ENCODE results near the gene DNAL4. TPM values are rescaled to one million over a fixed set of nuclear protein-coding genes. Genes with fewer than 3 reads are reported as not detected.

Gene DNAL4
- total and polyA plus RNA-seq, 11 donors, result 7.9 to 16.4 (median 10.4) TPM

DNA sequence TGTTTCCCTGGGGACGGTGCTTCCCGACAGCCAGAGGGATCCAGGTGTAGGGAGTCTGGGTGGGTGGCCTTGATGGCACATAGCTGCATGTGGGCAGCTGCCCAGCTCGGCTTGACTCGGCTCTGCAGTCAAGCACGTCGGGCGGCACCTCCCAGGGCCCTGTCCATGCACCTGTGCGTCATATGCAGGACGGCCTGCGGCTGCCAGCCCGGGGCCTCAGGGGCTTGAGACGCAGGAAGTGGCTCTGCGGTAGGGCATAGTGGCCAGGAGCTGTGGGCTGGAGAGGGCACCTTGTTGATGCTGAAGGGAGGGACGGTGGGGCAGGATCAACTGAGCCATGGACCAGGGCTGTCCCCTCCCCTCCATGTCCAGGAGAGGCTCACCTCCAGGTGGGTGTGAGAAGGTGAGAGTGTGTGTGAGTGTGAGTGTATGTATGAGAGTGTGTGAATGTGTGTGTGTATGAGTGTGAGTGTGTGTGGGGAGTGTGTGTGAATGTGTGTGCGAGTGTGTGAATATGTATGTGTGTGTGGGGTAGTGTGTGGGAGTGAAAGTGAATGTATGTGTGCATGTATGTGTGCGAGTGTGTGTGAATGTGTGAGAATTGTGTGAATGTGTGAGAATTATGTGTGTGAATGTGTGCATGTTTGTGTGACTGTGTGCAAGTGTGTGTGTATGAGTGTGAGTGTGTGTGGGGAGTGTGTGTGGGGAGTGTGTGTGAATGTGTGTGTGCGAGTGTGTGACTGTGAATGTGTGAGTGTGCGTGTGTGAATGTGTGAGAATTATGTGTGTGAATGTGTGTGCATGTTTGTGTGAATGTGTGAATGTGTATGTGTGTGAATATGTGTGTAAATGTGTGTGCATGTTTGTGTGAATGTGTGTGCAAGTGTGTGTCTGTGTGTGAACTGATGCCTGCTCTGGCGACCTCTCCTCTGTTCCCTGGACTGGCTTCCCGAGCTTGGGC lies 32.5 kb downstream of the DNAL4 start:
- intact Hi-C loops (cut with DNase I), result loop anchor here in 4 of 10 donors (10.0 kb wide), 5 partner anchors 83 to 553 kb away; partner anchors contain the start of genes NPTXR (in 1 of the 4) and RPL3 (in 1 of the 4)

DNA sequence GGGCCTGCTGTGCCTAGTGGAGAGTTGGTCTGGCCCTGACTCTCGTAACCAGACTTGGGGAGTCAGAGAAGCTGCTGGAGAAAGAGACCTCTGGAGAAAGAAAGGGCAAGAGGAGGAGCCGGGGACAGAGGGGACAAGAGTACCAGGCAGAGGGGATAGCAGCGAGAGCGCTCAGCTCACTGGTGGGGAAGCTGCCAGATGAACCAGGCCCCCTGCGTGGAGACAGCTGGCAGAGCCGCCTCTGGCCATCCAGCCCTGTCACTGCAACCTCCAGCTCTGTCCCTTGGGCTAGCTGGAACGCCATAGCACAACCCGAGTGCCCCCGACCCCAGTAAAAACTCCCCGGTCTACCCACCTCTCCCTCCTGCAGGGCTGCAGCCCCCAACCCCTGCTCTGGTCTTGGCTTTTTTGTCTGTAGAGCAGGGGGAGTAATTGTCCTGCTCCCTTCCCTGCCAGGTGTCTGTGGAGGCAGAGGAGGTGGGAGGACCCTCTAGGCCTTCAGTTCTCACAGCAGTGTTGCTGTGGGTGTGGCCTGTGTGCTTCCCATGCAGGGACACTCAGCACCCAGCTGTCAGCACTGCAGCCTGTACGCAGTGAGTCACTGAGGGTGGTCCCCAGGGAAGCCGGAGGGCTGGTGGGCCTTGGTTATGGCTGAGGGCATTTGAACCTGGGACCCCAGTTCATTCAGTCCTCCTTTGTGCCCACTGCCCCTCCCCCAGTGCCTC lies 33.3 kb downstream of the DNAL4 start:
- 81 to 91% (median 83%) methylated on average over 11 to 12 of the region's 12 CpGs for WGBS, 4 donors
- no peak overlapping the region for H3K27ac ChIP-seq
- H3K9me3 ChIP-seq, result no peaks in the 10 kb centered on the region
- H3K4me3 ChIP-seq, result no peak overlapping the region
- peaks cover 0 to 17% (median 8%) of the 10 kb centered on the region in 12 donors for H3K4me1 ChIP-seq
- no peak for DNase-seq
- H3K36me3 ChIP-seq, result no peaks in the 10 kb centered on the region
- no peaks in the 10 kb centered on the region for H3K27me3 ChIP-seq
- TF ChIP-seq CTCF (IDR thresholded peaks at IDR 0.05) (no peak), POLR2A (IDR thresholded peaks at IDR 0.05) (no peak)
- intact Hi-C loops (cut with DNase I), result loop anchor here in 4 of 10 donors (10.0 kb wide), 5 partner anchors 84 to 554 kb away; partner anchors contain the start of genes NPTXR (in 1 of the 4) and RPL3 (in 1 of the 4)
- no peak for ATAC-seq

More for the DNA sequence above, 32.5 kb downstream of the DNAL4 start:
- no peak overlapping the region for H3K27ac ChIP-seq
- H3K9me3 ChIP-seq, result no peaks in the 10 kb centered on the region
- no peaks in the 10 kb centered on the region for H3K36me3 ChIP-seq
- no peak overlapping the region for H3K4me3 ChIP-seq
- ATAC-seq, result no peak
- 72 to 81% (median 77%) methylated on average over 16 to 20 of the region's 20 CpGs for WGBS, 4 donors
- peaks cover 0 to 12% (median 3%) of the 10 kb centered on the region in 12 donors for H3K4me1 ChIP-seq
- DNase-seq, result no peak
- TF ChIP-seq CTCF (IDR thresholded peaks at IDR 0.05) (no peak), POLR2A (IDR thresholded peaks at IDR 0.05) (no peak)
- H3K27me3 ChIP-seq, result no peaks in the 10 kb centered on the region

DNA sequence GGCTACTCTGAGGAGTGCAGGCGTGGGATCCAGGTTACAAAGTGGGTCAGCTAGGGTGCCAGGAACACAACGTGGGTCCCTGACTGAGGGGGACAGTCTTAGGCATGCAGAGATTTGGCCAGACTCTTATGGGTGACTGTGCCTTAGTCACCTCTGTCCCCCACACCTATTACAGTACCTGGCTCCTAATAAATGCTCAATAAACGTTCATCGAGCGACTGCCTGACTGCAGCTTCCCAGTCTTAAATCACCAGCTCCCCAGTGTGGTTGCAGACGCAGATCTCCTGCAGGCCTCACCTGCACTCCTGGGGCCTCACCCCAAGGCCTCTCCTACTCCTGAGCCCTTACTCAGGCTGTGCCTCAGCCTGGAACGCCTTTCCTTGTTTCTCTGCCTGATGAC lies 34.9 kb downstream of the DNAL4 start:
- intact Hi-C loops (cut with DNase I), result loop anchor here in 1 of 10 donors (5.0 kb wide), 1 partner anchor 52 kb away; the partner anchor contains the start of gene GTPBP1
- Histone ChIP-seq H3K9me3 (no peaks in the 10 kb centered on the region), H3K36me3 (no peaks in the 10 kb centered on the region), H3K4me1 (peaks cover 0 to 25% (median 16%) of the 10 kb centered on the region in 12 donors), H3K27ac (no peak overlapping the region), H3K27me3 (no peaks in the 10 kb centered on the region), H3K4me3 (no peak overlapping the region)
- ATAC-seq, result no peak
- WGBS, 4 donors, result 81 to 86% (median 83%) methylated on average over 7 of the region's 7 CpGs
- TF ChIP-seq CTCF (IDR thresholded peaks at IDR 0.05), result no peak
- no peak for TF ChIP-seq POLR2A (IDR thresholded peaks at IDR 0.05)
- no peak for DNase-seq
